ENCODE data around the gene BET1L. TPM values are rescaled to one million over a fixed set of nuclear protein-coding genes. Genes with fewer than 3 reads are reported as not detected.

Gene BET1L
- total and polyA plus RNA-seq, 2 experiments from 2014 or later, result 19.5 to 22.8 TPM

GRCh38 chr11:197741-198235 is 9.4 kb downstream of the BET1L start:
- Histone ChIP-seq H3K4me2 (no peak overlapping the region), H3K36me3 (ENCODE audit: insufficient read depth) (no peaks in the 10 kb centered on the region), H3K79me2 (replicated peaks; ENCODE audit: insufficient read depth) (no peaks in the 10 kb centered on the region), H3K9me2 (ENCODE audit: insufficient read depth) (no peaks in the 10 kb centered on the region), H3K27me3 (ENCODE audit: insufficient read depth) (no peaks in the 10 kb centered on the region), H3K4me3 (no peak overlapping the region), H2AFZ (no peak overlapping the region), H3K27ac (ENCODE audit: low read depth) (no peak overlapping the region), H3F3A (replicated peaks; ENCODE audit: low read depth) (no peaks in the 10 kb centered on the region), H3K4me1 (ENCODE audit: insufficient read depth) (no peaks in the 10 kb centered on the region), H4K20me1 (replicated peaks; ENCODE audit: insufficient read depth) (no peaks in the 10 kb centered on the region)
- no peaks in the 10 kb centered on the region; the same call in 2 of the 3 replicates for H3K4me1 Mint-ChIP-seq
- no peak overlapping the region for H3K27ac Mint-ChIP-seq
- H3K27me3 Mint-ChIP-seq (ENCODE audit: insufficient read depth, low read depth, poor library complexity), result peaks cover 7% of the 10 kb centered on the region
- TF ChIP-seq POLR2AphosphoS5 (IDR thresholded peaks at IDR 0.05; ENCODE audit: low read depth) (no peak), REST (IDR thresholded peaks at IDR 0.05; ENCODE audit: unreplicated experiment) (no peak), ZNF331 (CRISPR knock-in tag; IDR thresholded peaks at IDR 0.05; ENCODE audit: low read depth) (no peak), CTCF (conservative IDR thresholded peaks at IDR 0.05; ENCODE audit: low read depth in 2 of 2) (no peak), CREB1 (CRISPR knock-in tag; IDR thresholded peaks at IDR 0.05; ENCODE audit: low read depth) (no peak), EZH2 (IDR thresholded peaks at IDR 0.05; ENCODE audit: low read depth, unreplicated experiment) (no peak), ZNF114 (CRISPR knock-in tag; IDR thresholded peaks at IDR 0.05) (no peak), JUNB (IDR thresholded peaks at IDR 0.05; ENCODE audit: unreplicated experiment) (no peak), EZH2phosphoT487 (IDR thresholded peaks at IDR 0.05; ENCODE audit: unreplicated experiment) (no peak), NANOG (IDR thresholded peaks at IDR 0.05; ENCODE audit: borderline replicate concordance) (no peak), ETS1 (IDR thresholded peaks at IDR 0.05) (no peak), ZNF462 (CRISPR knock-in tag; IDR thresholded peaks at IDR 0.05) (no peak), STAT1 (IDR thresholded peaks at IDR 0.05; ENCODE audit: unreplicated experiment) (no peak)
- no peak for ATAC-seq
- H3K4me3 Mint-ChIP-seq, result no peak overlapping the region
- no peak for DNase-seq (ENCODE audit: low spot score)
- no peaks in the 10 kb centered on the region; the same call in 2 of the 3 replicates for H3K36me3 Mint-ChIP-seq (ENCODE audit: low read depth)
- H3K9me3 Mint-ChIP-seq, result peaks cover 2% of the 10 kb centered on the region
